Measurements from ENCODE around the gene ITLN2.
A peak's percentile ranks its signal among the peaks of the same experiment; 100 is the strongest.
"Not testable (repeated sequence)": the region's sequence is repeated elsewhere in the genome, so short reads cannot be mapped to it uniquely, and the experiment has no call there.

ITLN2 gene

DNA sequence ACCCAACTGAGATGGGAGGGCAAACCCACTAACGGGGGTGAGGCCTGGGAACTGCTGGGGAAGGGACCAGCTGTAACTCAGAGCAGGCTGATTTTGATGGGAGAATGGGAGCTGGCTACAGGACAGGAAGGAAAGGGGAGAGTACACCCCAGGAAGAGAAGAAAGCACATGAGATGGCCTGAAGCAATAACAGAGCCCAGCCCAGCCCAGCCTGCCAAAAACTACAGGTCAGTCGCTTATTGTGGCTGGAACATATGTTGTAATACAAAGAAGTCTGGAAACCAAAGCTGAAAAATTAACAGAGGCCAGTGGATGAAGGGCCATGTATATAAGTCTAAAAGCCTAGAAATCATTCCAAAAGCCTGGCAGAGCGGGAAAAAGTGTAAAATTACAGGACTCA is 1.6 kb downstream of the ITLN2 start:
- no peak for DNase-seq (ENCODE audit: low read depth)

DNA sequence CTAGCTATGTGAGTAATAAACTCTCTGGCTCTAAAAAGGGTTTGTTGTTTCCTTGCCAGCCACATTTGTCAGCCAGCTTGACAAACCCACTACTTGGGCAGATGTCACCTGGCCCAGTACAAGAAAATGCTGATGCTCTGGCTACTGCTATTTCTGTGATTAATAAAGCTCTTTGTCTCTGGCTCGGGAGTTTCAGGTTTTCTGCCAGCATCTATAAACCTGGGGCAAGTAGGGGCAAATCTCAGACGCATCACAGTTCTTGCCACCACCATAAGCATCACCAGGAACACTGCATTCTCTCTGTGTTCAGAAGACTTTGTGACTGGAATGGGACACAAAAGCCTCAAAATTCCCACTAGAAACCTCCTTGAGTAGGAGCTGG is 2.5 kb downstream of the ITLN2 start:
- DNase-seq (ENCODE audit: low read depth): no peak

DNA sequence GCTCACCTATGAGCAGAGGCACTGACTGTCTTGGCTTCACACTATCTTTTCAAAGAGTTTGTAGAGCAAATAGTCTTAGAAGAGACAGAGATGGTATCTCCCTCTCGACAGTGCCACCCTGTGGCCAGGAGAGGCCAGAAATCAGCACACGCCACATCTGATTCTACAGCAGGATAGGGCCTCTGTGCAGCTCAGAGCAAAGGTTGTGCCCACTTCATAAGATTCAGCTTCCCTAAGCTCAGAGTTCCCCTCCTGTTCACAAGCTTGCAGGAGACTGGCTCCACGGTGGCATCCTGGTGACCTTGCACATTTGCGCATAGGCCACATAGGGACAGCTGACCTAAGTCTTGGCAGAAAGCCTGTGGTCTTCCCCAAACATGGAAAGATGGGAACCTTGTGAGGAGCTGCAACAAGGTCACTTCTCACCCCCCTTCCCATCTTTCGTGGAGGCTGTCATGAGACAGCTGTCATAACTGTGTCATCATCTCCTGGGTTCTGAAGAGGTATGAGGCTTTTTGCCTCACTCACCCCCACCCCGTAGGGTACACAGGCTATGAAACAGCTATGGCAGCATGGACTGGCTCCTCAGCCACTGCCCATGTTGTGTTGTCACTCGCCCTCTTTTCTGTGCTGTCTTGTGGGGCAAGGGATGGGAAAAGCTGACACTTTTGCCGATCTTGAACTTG is 3.0 kb downstream of the ITLN2 start:
- DNase-seq (ENCODE audit: low read depth): peak; percentile 54

DNA sequence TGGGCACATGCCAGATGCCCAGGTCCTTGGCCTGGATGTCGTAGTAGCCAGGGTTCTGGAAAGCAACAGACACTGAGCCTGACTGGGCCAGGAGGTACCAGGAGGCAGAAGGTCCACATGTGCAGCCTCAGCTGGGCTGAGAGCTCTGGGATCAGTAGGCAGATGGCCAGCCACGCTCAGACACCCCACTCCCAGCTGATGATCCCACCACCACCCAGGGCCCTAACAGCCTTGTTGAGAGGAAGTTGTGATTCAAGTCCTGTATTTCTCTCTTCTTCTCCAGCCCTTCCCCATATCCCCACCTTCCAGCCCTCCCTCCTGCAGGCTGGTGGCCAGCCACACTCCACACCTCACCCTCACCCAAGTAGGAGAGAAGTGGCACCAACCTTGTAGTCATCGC is 4.0 kb downstream of the ITLN2 start:
- no peak for DNase-seq (ENCODE audit: low read depth)

DNA sequence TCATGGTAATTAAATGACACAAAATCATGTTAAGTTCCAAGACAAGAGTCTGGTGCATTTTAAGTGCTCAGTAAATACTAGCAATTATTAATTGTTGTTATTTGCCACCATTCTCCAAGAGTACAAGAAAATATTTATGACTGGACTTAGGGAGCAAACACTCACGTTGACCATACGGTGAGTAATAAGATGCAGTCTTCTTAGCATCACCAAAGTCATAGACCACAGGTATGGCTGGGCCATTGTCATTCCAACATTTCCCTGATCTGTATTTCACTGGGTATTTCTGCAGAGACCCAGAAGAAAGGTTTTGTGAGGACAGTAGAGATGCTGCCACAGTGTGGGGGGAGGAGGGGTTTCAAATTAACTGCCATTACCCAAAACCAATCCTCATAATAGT is 4.7 kb downstream of the ITLN2 start:
- DNase-seq (ENCODE audit: low read depth): no peak

DNA sequence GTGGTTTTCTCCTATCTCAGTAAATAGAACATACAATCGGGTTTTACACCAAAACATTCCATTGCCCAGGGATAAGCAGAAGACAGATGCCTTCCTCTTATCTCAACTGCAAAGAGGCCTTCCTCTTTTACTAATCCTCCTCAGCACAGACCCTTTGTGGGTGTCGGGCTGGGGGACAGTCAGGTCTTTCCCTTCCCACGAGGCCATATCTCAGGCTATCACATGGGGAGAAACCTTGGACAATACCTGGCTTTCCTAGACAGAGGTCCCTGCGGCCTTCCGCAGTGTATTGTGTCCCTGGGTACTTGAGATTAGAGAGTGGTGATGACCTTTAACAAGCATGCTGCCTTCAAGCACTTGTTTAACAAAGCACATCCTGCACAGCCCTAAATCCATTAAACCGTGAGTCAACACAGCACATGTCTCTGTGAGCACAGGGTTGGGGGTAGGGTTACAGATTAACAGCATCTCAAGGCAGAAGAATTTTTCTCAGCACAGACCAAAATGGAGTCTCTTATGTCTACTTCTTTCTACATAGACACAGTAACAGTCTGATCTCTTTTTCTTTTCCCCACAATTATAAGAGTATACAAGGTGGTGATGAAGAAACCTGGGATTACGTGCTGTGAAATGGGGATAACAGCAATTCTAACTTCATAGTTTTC is 5.3 kb downstream of the ITLN2 start:
- DNase-seq (ENCODE audit: low read depth): not testable (repeated sequence)

DNA sequence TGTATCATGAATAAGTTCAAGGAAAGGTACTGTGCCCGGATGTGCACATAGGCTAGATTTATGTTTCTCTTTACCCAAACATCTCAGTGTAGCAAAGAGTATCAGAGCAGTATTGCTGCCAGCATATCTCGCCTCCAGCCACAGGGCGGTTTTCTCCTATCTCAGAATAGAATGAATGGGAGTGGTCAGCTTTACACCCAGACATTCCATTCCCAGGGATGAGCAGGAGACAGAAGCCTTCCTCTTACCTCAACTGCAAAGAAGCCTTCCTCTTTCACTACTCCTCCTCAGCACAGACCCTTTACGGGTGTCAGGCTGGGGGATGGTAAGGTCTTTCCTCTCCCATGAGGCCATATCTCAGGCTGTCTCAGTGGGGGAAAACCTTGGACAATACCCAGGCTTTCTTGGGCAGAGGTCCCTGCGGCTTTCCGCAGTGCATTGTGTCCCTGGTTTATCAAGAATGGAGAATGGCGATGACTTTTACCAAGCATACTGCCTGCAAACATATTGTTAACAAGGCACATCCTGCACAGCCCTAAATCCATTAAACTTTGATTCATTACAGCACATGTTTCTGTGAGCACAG is 7.3 kb downstream of the ITLN2 start:
- DNase-seq (ENCODE audit: low read depth): not testable (repeated sequence)

DNA sequence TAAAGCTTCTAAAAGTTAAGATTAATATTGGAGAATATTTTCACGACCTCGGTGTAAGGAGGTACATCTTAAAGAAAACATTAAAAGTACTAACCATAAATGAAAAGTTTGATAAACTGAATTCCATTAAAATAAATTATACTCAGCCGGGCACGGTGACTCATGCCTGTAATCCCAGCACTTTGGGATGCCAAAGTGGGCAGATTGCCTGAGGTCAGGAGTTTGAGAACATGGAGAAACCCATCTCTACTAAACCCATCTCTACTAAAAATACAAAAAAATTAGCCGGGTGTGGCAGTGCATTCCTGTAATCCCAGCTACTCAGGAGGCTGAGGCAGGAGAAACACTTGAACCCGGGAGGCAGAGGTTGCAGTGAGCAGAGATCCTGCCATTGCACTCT is 8.7 kb downstream of the ITLN2 start:
- DNase-seq (ENCODE audit: low read depth): not testable (repeated sequence)

DNA sequence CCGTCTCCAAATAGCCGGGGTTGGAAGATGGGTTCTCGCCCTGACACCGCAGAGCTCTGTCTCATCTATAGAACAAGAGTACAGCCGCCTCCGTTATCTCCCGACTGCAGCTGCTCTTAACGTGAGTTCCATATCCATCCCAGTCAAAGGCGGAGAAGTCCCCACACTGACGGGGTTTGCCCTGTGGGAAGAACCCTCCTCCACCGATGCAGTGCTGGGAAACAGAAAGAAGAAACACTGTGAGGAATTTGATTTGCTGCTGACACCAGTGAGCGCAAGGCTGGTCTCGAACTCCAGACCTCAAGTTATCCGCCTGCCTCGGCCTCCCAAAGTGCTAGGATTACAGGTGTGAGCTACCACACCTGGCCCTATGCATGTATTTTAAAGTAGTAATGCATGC is 9.5 kb downstream of the ITLN2 start:
- no peak for DNase-seq (ENCODE audit: low read depth)

DNA sequence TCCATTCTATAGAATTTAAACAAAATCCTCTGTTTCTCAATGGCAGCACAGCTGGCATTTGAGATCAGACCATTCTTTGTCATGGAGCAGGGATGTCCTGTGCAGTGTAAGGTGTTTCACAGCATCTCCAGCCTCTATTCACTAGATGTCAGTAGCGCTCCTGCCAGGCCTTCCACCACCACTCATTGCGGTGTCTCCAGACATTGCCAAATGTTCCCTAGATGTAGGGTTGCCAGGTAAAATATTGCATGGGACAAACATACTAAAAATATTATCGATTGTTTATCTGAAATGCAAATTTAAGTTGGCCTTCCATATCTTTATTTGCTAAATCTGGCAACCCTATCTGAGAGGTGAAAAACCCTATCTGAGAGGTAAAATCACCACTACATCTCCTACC is 11.7 kb downstream of the ITLN2 start:
- no peak for DNase-seq (ENCODE audit: low read depth)

DNA sequence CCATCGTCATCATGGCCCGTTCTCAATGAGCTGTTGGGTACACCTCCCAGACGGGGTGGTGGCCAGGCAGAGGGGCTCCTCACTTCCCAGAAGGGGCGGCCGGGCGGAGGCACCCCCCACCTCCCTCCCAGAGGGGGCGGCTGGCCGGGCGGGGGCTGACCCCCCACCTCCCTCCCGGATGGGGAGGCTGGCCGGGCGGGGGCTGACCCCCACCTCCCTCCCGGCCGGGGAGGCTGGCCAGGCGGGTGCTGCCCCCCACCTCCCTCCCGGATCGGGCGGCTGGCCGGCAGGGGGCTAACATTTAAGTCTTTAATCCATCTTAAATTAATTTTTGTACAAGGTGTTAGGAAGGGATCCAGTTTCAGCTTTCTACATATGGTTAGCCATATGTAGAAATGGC is 17.9 kb downstream of the ITLN2 start:
- not testable (repeated sequence) for DNase-seq (ENCODE audit: low read depth)

DNA sequence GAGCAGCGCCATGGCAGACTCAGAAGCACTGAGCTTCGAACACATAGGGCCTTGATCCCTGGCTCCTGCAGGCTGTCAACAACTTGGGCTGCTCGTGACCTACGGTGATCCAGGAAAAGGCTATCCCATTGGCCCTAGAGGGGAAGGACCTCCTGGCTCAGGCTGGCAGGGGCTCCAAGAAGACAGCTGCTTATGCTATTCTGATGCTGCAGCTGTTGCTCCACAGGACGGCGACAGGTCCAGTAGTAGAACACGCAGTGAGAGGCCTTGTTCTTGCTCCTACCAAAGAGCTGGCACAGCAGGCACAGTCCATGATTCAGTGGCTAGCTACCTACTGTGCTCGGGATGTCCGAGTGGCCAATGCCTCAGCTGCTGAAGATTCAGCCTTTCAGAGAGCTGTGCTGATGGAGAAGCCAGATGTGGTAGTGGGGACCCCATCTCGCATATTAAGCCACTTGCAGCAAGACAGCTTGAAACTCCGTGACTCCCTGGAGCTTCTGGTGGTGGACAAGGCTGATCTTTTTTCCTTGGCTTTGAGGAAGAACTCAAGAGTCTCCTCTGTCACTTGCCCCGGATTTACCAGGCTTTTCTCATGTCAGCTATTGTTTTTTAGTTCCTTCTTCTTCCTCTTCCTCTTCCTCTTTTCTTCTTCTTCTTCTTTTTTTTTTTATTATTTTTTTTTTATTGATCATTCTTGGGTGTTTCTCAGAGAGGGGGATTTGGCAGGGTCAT is 18.9 kb downstream of the ITLN2 start:
- no peak for DNase-seq (ENCODE audit: low read depth)

DNA sequence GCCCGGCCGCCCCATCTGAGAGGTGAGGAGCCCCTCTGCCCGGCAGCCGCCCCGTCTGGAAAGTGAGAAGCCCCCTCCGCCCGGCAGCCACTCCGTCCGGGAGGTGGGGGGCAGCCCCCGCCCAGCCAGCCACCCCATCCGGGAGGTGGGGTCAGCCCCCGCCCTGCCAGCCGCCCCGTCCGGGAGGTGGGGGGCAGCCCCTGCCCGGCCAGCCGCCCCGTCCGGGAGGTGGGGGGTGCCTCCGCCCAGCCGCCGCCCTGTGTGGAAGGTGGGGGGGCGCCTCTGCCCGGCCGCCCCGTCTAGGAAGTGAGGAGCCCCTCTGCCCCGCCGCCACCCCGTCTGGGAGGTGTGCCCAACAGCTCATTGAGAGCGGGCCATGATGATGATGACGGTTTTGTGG is 21.3 kb downstream of the ITLN2 start:
- not testable (repeated sequence) for DNase-seq (ENCODE audit: low read depth)

DNA sequence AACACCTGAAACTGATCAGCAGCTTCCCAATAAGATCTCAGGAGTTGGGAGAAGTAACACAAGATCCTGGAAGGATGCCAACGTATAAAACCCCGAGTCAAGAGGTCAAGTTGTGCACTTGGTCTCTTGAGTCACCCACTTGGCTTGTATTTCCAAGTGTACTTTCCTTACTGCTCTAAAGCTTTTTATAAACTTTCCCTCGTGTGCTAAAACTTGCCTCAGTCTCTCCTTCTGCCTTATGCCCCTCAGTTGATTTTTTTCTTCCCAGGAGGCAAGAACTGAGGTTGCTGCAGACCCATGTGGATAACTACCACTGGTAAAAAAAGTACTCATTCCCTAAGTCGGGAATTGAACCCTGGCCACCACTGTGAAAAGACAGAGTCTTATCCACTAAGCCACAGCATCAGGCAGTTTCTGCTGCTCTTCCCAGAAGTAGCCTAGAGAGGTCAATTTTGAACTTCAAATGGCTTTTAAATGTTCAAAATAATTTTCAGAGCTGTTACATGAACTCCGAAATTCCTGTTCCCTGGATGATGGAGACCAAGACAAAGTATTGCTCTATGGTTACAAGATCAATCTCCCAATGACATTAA is 28.9 kb downstream of the ITLN2 start:
- DNase-seq (ENCODE audit: low read depth): no peak

DNA sequence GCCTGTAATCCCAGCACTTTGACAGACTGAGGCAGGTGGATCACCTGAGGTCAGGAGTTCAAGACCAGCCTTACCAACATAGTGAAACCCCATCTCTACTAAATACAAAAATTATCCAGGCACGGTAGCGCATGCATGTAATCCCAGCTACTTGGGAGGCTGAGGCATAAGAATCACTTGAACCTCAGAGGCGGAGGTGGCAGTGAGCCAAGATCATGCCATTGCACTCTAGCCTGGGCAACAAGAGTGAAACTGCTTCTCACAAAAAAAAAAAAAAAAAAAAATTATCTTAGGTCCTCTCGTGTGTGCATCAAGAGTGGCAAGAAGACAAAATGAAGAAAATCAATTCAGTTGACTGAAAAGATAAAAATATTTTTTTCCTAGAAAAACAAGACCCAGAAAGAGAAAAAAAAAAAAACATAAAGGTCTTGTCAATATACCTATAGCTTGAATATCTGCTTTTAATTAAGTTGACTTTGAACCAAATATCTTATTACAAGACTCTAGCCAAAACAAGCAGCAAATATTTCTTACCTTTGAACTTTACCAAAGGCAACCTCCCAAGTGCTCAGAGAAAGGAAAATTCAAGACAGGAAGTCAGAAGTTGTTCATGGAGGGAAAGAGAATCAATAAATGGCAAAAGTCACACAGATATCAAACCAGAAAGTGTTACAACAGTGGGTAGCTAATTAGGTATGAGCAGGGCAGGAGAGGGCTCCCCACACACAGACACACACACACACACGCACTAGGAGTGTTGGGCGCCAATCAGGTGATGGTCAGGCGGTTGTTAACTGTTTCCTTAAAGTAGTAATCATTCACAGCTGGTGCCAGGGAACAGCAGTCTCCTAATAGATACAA is 29.6 kb downstream of the ITLN2 start:
- no peak for DNase-seq (ENCODE audit: low read depth)

DNA sequence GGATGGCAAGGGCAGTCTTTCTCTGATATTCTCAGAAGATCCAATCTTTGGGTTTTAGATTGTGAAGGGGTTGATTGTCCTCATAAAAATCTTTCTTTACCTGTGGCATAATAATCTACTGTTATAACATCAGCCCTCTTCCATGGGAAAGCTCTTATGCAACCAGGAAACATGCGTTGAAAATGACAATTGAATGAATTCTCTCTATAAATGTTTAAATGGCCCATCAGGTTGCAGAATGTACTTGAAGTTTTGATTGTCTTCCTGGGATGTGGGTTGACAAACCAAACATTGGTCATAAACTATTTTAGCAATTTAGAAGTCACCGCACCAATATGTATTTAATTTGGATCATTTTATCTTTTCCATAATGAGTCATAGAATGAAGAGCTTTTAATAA is 37.9 kb downstream of the ITLN2 start:
- DNase-seq (ENCODE audit: low read depth): no peak

DNA sequence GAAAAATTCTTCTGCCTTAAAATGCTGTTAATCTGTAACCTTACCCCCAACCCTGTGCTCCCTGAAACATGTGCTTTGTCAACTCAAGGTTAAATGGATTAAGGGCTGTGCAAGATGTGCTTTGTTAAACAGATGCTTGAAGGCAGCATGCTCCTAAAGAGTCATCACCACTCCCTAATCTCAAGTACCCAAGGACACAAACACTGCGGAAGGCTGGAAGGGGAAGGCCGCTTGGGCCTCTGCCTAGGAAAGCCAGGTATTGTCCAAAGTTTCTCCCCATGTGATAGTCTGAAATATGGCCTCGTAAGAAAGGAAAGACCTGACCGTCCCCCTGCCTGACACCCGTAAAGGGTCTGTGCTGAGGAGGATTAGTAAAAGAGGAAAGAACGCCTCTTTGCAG is 41.4 kb downstream of the ITLN2 start:
- DNase-seq (ENCODE audit: low read depth): not testable (repeated sequence)

DNA sequence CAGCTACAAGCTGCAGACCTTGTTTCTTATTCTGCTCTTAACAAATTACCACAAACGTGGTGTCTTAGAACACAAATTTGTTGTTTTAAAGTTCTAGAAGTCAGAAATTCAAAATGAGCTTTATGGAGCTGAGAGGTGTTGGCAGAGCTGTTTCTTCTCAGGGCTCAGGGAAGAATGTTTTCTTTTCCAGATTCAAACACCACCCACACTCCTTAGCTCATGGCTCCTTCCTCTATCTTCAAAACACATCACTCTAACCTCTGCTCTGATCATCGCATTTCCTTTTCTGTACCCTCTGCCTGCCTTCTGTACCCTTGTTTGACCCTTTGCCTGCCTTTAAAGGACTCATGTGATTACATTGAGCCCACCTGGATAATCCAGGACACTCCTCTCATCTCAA is 42.7 kb downstream of the ITLN2 start:
- DNase-seq (ENCODE audit: low read depth): no peak

DNA sequence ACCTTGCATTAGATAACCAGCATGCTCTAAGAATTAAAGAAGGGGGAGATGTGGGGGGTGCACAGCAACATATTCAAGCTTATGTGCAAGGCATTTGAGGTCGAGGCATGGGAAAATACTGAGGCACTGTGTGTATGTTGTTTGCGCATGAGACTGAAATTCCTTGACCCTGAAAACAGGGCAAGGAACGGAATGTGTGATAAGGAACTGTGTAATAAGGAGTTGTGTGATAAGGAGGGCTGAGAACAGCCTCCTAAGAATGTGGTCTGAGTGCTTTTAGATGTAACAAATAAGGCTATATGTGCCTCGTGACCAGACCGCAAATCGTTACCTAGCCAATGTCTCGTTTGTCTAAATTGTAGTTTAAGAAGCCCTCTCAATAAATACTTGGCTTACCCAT is 43.2 kb downstream of the ITLN2 start:
- no peak for DNase-seq (ENCODE audit: low read depth)

DNA sequence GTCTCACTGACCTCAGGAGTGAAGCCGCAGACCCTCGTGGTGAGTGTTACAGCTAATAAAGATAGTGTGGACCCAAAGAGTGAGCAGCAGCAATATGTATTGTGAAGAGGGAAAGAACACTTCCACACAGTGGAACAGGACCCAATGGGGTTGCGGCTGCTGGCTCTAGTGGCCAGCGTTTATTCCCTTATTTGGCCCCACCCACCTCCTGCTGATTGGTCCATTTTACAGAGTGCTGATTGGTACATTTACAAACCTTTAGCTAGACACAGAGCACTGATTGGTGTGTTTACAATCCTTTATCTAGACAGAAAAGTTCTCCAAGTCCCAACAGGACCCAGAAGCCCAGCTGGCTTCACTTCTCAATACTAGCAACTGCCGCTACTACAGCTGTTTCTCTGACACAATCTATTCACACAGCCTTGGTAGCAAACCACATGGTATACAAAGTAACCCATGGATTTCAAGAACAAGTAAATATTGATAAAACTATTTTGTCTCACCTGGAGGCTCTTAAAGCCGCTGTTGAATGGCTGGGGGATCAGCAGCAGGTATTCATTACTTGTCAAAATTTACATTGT is 44.3 kb downstream of the ITLN2 start:
- no peak for DNase-seq (ENCODE audit: low read depth)

DNA sequence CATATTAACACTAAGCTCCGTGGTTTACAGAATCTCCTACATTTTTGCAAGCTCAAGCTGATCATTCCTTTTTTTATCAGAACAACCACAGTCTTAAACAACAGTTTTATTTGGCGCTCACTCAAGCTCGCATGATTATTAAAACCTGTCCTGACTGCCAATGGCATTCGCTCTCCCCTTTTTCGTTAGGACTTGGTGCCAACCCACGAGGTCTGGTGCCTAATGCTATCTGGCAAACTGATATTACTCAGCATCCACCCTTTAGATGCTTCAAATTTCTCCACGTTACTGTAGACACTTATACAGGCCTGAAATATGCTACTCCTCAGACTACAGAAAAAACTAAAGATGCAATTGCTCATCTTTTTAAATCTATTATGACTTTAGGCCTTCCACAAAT is 46.6 kb downstream of the ITLN2 start:
- no peak for DNase-seq (ENCODE audit: low read depth)

Measured in stimulated activated CD8-positive, alpha-beta memory T cell treated with anti-CD3 and anti-CD28 coated beads, Interleukin-4, amount 100 ng/mL, for 24 hours (primary cell).